Calu3 (cell line): Measurements from ENCODE around the gene SLC44A5. TPM values are rescaled to one million over a fixed set of nuclear protein-coding genes. Genes with fewer than 3 reads are reported as not detected.

Experiments used
- BruUV-seq: library from RNA; stranded (reverse); fragments of 400-500 nt; replicated peaks from 2 replicates; lab custom pipeline; 2021; lab: Mats Ljungman, UMichigan
- CTCF ChIA-PET: fragments of 300-600 bp; sonication (Branson Sonifier 250); formaldehyde crosslinking; loops from one replicate; lab custom pipeline; 2022; ENCODE audit warnings: antibody characterized with exemption; lab: Charles Lee
- DNase-seq: peaks from one replicate; pipeline ENCODE4 v3.0.0; 2022
- H3K27ac Mint-ChIP-seq: one replicate; pipeline ENCODE4 v1.8.0; 2022; ENCODE audit warnings: mixed read lengths; ENCODE audit not compliant: unreplicated experiment
- H3K27me3 Mint-ChIP-seq: one replicate; pipeline ENCODE4 v1.8.0; 2022; ENCODE audit warnings: mixed read lengths; ENCODE audit not compliant: unreplicated experiment
- H3K36me3 Mint-ChIP-seq: one replicate; pipeline ENCODE4 v1.8.0; 2022; ENCODE audit warnings: mild to moderate bottlenecking, moderate library complexity, mixed read lengths; ENCODE audit not compliant: insufficient read depth, unreplicated experiment
- H3K4me1 Mint-ChIP-seq: one replicate; pipeline ENCODE4 v1.8.0; 2022; ENCODE audit warnings: mild to moderate bottlenecking, low read depth, mixed read lengths; ENCODE audit not compliant: unreplicated experiment
- H3K4me3 Mint-ChIP-seq: one replicate; pipeline ENCODE4 v1.8.0; 2022; ENCODE audit warnings: mild to moderate bottlenecking, low read depth, moderate library complexity, mixed read lengths; ENCODE audit not compliant: unreplicated experiment
- H3K9me3 Mint-ChIP-seq: one replicate; pipeline ENCODE4 v1.8.0; 2022; ENCODE audit warnings: low read depth, mixed read lengths; ENCODE audit not compliant: unreplicated experiment
- intact Hi-C: fragments of 100-400 bp; cut with micrococcal nuclease; formaldehyde crosslinking; loops from one replicate; pipeline ENCODE4 v1.10.0; 2022; ENCODE audit not compliant: unreplicated experiment
- total RNA-seq: library from RNA; stranded (reverse); gene quantifications from 2 replicates; pipeline ENCODE4 v1.2.3, GENCODE V29; 2022
- TF ChIP-seq, protein P1 (sequence below): fragments of 200-600 bp; IDR thresholded peaks from one replicate; pipeline ENCODE4 v1.8.0; 2022; ENCODE audit warnings: antibody characterized with exemption; ENCODE audit not compliant: unreplicated experiment

SLC44A5 gene
- total RNA-seq, 1 experiment from 2014 or later: 5.8 TPM

DNA sequence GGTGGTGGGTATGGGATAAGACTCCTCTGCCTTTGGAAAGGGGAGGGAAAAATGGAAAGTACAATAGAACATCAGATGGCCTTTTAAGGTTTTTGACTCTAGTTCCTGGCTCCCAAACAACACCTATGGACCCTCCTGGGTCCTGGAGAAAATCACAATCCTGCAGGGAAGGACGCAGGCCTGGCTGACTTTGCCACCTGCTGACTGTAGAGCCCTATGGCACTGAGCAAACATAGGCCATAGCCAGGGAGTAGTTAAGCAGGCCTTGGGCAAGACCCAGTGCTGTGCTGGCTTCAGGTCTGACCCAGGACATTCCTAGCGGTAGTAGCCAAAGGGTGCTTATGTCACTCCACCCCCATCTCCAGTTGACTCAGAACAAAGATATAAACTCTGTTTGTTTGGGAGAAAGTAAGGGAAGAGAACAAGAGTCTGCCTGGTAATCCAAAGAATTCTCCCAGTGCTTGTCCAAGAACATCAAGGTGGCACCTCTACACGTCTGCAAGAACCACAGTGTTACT lies 149.0 kb downstream of the SLC44A5 start:
- no peaks in the 10 kb centered on the region for H3K27me3 Mint-ChIP-seq
- intact Hi-C loops: no loop called here
- H3K36me3 Mint-ChIP-seq: no peaks in the 10 kb centered on the region
- no peaks in the 10 kb centered on the region for H3K4me1 Mint-ChIP-seq
- H3K4me3 Mint-ChIP-seq: no peak overlapping the region
- peaks cover 6% of the 10 kb centered on the region for H3K9me3 Mint-ChIP-seq
- DNase-seq: no peak
- no peak overlapping the region for H3K27ac Mint-ChIP-seq
- no TSS peak for BruUV-seq
- CTCF ChIA-PET: no interaction called here
- TF ChIP-seq, protein P1, sequence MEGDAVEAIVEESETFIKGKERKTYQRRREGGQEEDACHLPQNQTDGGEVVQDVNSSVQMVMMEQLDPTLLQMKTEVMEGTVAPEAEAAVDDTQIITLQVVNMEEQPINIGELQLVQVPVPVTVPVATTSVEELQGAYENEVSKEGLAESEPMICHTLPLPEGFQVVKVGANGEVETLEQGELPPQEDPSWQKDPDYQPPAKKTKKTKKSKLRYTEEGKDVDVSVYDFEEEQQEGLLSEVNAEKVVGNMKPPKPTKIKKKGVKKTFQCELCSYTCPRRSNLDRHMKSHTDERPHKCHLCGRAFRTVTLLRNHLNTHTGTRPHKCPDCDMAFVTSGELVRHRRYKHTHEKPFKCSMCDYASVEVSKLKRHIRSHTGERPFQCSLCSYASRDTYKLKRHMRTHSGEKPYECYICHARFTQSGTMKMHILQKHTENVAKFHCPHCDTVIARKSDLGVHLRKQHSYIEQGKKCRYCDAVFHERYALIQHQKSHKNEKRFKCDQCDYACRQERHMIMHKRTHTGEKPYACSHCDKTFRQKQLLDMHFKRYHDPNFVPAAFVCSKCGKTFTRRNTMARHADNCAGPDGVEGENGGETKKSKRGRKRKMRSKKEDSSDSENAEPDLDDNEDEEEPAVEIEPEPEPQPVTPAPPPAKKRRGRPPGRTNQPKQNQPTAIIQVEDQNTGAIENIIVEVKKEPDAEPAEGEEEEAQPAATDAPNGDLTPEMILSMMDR: no peak

DNA sequence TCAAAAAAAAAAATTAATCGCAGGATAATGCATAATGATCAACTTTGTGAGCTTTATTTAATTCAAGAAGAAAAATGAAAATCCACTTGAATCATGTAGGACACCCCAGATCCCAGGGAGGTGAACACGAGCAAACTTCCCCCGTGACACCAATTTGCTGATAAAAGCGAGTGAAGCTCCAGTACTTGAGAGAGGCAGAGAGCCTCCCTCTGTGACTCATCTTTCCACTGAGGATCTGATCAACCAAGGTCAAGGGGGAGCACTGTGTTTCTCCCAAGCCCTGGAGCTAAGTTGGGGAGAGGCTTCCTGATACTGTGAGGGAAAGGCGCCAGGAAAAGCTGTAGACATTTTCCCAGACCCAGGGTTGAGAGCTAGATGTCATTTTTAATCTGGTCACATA lies 160.9 kb downstream of the SLC44A5 start:
- intact Hi-C loops: no loop called here
- peaks cover 13% of the 10 kb centered on the region for H3K27me3 Mint-ChIP-seq
- DNase-seq: no peak
- TF ChIP-seq, protein P1: no peak
- CTCF ChIA-PET: no interaction called here
- H3K27ac Mint-ChIP-seq: no peak overlapping the region
- H3K36me3 Mint-ChIP-seq: peaks cover 4% of the 10 kb centered on the region
- no peak overlapping the region for H3K4me3 Mint-ChIP-seq
- no peaks in the 10 kb centered on the region for H3K4me1 Mint-ChIP-seq
- peaks cover 11% of the 10 kb centered on the region for H3K9me3 Mint-ChIP-seq
- BruUV-seq: no TSS peak

- intact Hi-C loops: no loop called here
- TF ChIP-seq, protein P1: no peak
- Mint-ChIP-seq H3K9me3 (peaks cover 6% of the 10 kb centered on the region), H3K4me1 (no peaks in the 10 kb centered on the region), H3K27ac (no peak overlapping the region), H3K27me3 (peaks cover 11% of the 10 kb centered on the region), H3K4me3 (no peak overlapping the region), H3K36me3 (peaks cover 4% of the 10 kb centered on the region)
- no peak for DNase-seq
- BruUV-seq: no TSS peak
- CTCF ChIA-PET: no interaction called here
Observed at GRCh38 chr1:75444220-75444619, 166.7 kb downstream of the SLC44A5 start.

DNA sequence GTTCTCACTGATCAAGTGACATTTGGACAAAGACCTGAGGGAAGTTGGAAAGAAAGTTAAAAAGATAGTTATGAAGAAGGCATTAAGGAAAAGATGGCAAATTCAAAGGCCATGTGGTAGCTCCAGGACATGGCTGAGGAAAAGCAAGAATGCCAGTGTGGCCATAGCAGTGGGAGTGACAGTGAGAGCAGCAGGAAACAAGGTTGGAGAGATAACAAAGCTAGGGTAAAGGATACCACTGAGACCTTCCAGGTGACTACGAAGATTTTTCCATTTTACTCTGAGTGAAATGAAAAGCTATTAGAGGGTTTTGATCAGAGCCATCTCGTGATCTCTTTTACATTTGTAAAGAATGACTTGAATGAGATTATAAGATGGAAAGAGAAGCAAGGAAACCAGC lies 170.6 kb downstream of the SLC44A5 start:
- H3K9me3 Mint-ChIP-seq: peaks cover 4% of the 10 kb centered on the region
- intact Hi-C loops: no loop called here
- H3K4me3 Mint-ChIP-seq: no peak overlapping the region
- BruUV-seq: no TSS peak
- CTCF ChIA-PET: interaction anchor here (0.6 to 0.8 kb wide), 2 partner anchors 94 to 175 kb away, joined by 3 read pairs; no protein-coding TSS in a partner anchor
- TF ChIP-seq, protein P1: no peak
- no peaks in the 10 kb centered on the region for H3K4me1 Mint-ChIP-seq
- no peaks in the 10 kb centered on the region for H3K27me3 Mint-ChIP-seq
- H3K36me3 Mint-ChIP-seq: no peaks in the 10 kb centered on the region
- no peak overlapping the region for H3K27ac Mint-ChIP-seq
- no peak for DNase-seq
